K562 (cell line): ENCODE data around the gene TSPAN16. TPM values are rescaled to one million over a fixed set of nuclear protein-coding genes. Genes with fewer than 3 reads are reported as not detected.
A peak's percentile ranks its signal among the peaks of the same experiment; 100 is the strongest.

Experiments used
- ATAC-seq: fragments of 200-7000 bp; cut with Tn5 transposase; 3 replicates; pipeline ENCODE4 v1.9.1; 2020; ENCODE audit warnings: moderate library complexity
- BruUV-seq: library from RNA; stranded (reverse); fragments of 400-500 nt; replicated peaks from 2 replicates; lab custom pipeline; 2021; lab: Mats Ljungman, UMichigan
- CTCF ChIA-PET: fragments of 300-600 bp; formaldehyde crosslinking; extraction: SDS; loops from one replicate; lab custom pipeline; 2021; ENCODE audit warnings: low intra/inter-chr PET ratio; lab: Yijun Ruan, JAX
- POLR2A ChIA-PET: fragments of 300-600, 350-650 bp; sonication (Branson Sonifier 250); formaldehyde crosslinking; extraction: SDS; loops from one replicate; lab custom pipeline; 2021; ENCODE audit warnings: antibody characterized with exemption, inconsistent platforms; lab: Yijun Ruan, JAX
- DNase-seq, 4 experiments: peaks; one replicate each; pipeline versions ENCODE4 v3.0.0 to v3.0.0-alpha.2; 2011 to 2018; ENCODE audit warnings: low spot score in 3 of 4, mixed read lengths in 3 of 4; ENCODE audit errors: extremely low read depth in 1 of 4
- FAIRE-seq: peaks from 2 replicates; lab custom pipeline; 2011; peaks lifted over from hg19 to GRCh38; lab: Jason Lieb, UNC
- H2AFZ ChIP-seq: 2 replicates; pipeline ENCODE4 v1.6.0; 2011; ENCODE audit warnings: low read depth, low read length, control low read depth, inconsistent platforms
- H3K27ac ChIP-seq: fragments of 200-600 bp; 3 replicates; pipeline ENCODE4 v1.8.0; 2011; ENCODE audit warnings: low read depth, mild to moderate bottlenecking, control low read depth, inconsistent platforms, low read length, moderate library complexity, mixed read lengths; ENCODE audit errors: extremely low read depth
- H3K27me3 ChIP-seq, 2 experiments: fragments of 300-600 bp in 1 of 2; 2 replicates in 1 of 2; 3 replicates in 1 of 2; pipeline versions ENCODE4 v1.6.0 to v1.8.0; 2011; ENCODE audit warnings: inconsistent platforms in 2 of 2, low read length in 2 of 2, mild to moderate bottlenecking in 1 of 2, mixed read lengths in 1 of 2, moderate library complexity in 1 of 2; ENCODE audit not compliant: control insufficient read depth in 2 of 2, insufficient read depth in 2 of 2
- H3K36me3 ChIP-seq: fragments of 300-600 bp; 3 replicates; pipeline ENCODE4 v1.8.0; 2011; ENCODE audit warnings: mild to moderate bottlenecking, low read length, inconsistent platforms; ENCODE audit not compliant: control insufficient read depth, insufficient read depth
- H3K4me1 ChIP-seq, 2 experiments: fragments of 200-600 bp in 1 of 2; replicated peaks in 1 of 2; 2 replicates in 1 of 2; 3 replicates in 1 of 2; pipeline versions ENCODE4 v1.5.1 to v1.8.0; 2011; ENCODE audit warnings: inconsistent platforms in 2 of 2, low read length in 2 of 2, mild to moderate bottlenecking in 1 of 2, mixed read lengths in 1 of 2, moderate library complexity in 1 of 2; ENCODE audit not compliant: control insufficient read depth in 2 of 2, insufficient read depth in 2 of 2
- H3K4me2 ChIP-seq: 2 replicates; pipeline ENCODE4 v1.6.1; 2011; ENCODE audit warnings: low read length, control low read depth, inconsistent platforms, mixed read lengths; ENCODE audit not compliant: insufficient read depth
- H3K4me3 ChIP-seq: fragments of 200-600 bp; sonication (generic), shearing (Covaris generic); 2 replicates; pipeline ENCODE4 v1.5.1; 2016; ENCODE audit warnings: control low read depth, inconsistent platforms
- H3K79me2 ChIP-seq: fragments of 200-600 bp; 3 replicates; pipeline ENCODE4 v1.8.0; 2011; ENCODE audit warnings: low read length, inconsistent platforms; ENCODE audit not compliant: control insufficient read depth, insufficient read depth
- H3K9ac ChIP-seq, 2 experiments: 2 replicates each; pipeline versions ENCODE4 v1.6.0 to v1.6.1; 2011; ENCODE audit warnings: low read depth in 2 of 2, low read length in 2 of 2, control low read depth in 1 of 2, inconsistent platforms in 1 of 2, mild to moderate bottlenecking in 1 of 2, mixed read lengths in 1 of 2; ENCODE audit not compliant: insufficient read depth in 1 of 2
- H3K9me1 ChIP-seq: one replicate; pipeline ENCODE4 v1.6.0; 2011; ENCODE audit warnings: inconsistent platforms, mild to moderate bottlenecking, low read length, moderate library complexity; ENCODE audit not compliant: control insufficient read depth, insufficient read depth
- H3K9me3 ChIP-seq: replicated peaks from 2 replicates; pipeline ENCODE4 v1.5.1; 2011; ENCODE audit warnings: low read depth, low read length, inconsistent platforms; ENCODE audit not compliant: control insufficient read depth, insufficient read depth
- H4K20me1 ChIP-seq: replicated peaks from 2 replicates; pipeline ENCODE4 v1.6.1; 2011; ENCODE audit warnings: low read length, inconsistent platforms, mixed read lengths; ENCODE audit not compliant: control insufficient read depth, insufficient read depth
- BCOR ChIP-seq: fragments of 450-650 bp; IDR thresholded peaks from 2 replicates; pipeline ENCODE4 v1.6.1; 2016
- LCOR ChIP-seq: sonication (generic); formaldehyde crosslinking; IDR thresholded peaks from 2 replicates; pipeline ENCODE4 v1.8.0; 2022; ENCODE audit warnings: mild to moderate bottlenecking, missing genetic modification reagents
- MAZ ChIP-seq, 2 experiments: fragments of 450-650 bp in 1 of 2; sonication (generic) in 1 of 2; formaldehyde crosslinking; IDR thresholded peaks in 1 of 2; conservative IDR thresholded peaks in 1 of 2; 2 replicates each; pipeline versions ENCODE4 v1.4.0 to v1.5.0; 2020; ENCODE audit warnings: mild to moderate bottlenecking in 1 of 2, missing genetic modification reagents in 1 of 2
- SAFB ChIP-seq: fragments of 200-400 bp; formaldehyde crosslinking; IDR thresholded peaks from 2 replicates; pipeline ENCODE4 v1.6.1; 2017; ENCODE audit warnings: low read depth, low read length, borderline replicate concordance
- TSHZ1 ChIP-seq: fragments of 250-450 bp; sonication (Bioruptor Pico); IDR thresholded peaks from 2 replicates; pipeline ENCODE4 v1.4.0; 2020; ENCODE audit warnings: mild to moderate bottlenecking, moderate library complexity
- ZKSCAN8 ChIP-seq: fragments of 200-800 bp; sonication (Bioruptor generic); IDR thresholded peaks from 2 replicates; pipeline ENCODE4 v1.6.1; 2016; ENCODE audit warnings: missing genetic modification characterization, missing compliant biosample characterization
- ZNF518B ChIP-seq: fragments of 250-450 bp; sonication (Bioruptor Pico); IDR thresholded peaks from 2 replicates; pipeline ENCODE4 v1.5.0; 2021; ENCODE audit warnings: mild to moderate bottlenecking, moderate library complexity
- WGBS: fragments of 100-300 bp; shearing (Covaris generic); methylation state at CpG from one replicate; pipeline ENCODE4 v1.1.6; 2016; ENCODE audit warnings: low coverage, mixed read lengths; ENCODE audit not compliant: insufficient coverage; ENCODE audit errors: missing lambda C conversion rate; 5-methylcytosine and 5-hydroxymethylcytosine counted together
- in situ Hi-C: fragments of 300-500 bp; cut with MboI; formaldehyde crosslinking; loops from 4 replicates; pipeline ENCODE4 v1.15.0; 2018; ENCODE audit warnings: inconsistent platforms, mixed read lengths
- intact Hi-C: fragments of 100-400 bp; cut with micrococcal nuclease; formaldehyde crosslinking; loops from 2 replicates; pipeline ENCODE4 v1.14.2; 2022
- polyA plus RNA-seq, 8 experiments: library from polyadenylated mRNA; depleted of rRNA in 4 of 8; stranded (reverse) in 5 of 8; unstranded in 3 of 8; fragments of >200 nt; fragmentation: Nextera tagmentation in 2 of 8; fragmentation: Illumina TruSeq in 1 of 8; extraction: Ambion mirVana in 2 of 8; extraction: Trizol in 1 of 8; gene quantifications; 2 replicates each; pipeline versions ENCODE4 v1.2.1 to v1.2.3, GENCODE V29; 2011 to 2014; ENCODE audit warnings: inconsistent platforms in 1 of 8, missing spikeins in 1 of 8
- total RNA-seq, 7 experiments: library from RNA; depleted of rRNA in 6 of 7; stranded (reverse); fragments of >200 nt in 6 of 7; fragmentation: Illumina TruSeq in 2 of 7; extraction: Trizol in 2 of 7; gene quantifications; 2 replicates each; pipeline versions ENCODE4 v1.2.1 to v1.2.3, GENCODE V29; 2011 to 2021; ENCODE audit warnings: low replicate concordance in 1 of 7

The TSPAN16 gene
- total and polyA plus RNA-seq, 9 of the 15 experiments (the other 6 are each of a cell fraction or from before 2014, with no cell fraction given) = not detected

GRCh38 chr19:11342429-11342828 lies 46.5 kb downstream of the TSPAN16 start:
- no peak for FAIRE-seq
- H3K79me2 ChIP-seq = no peaks in the 10 kb centered on the region
- POLR2A ChIA-PET = interaction anchor here (1.1 kb wide), 1 partner anchor 16 kb away, joined by 3 read pairs; no protein-coding TSS in a partner anchor
- intact Hi-C loops = no loop called here
- H3K36me3 ChIP-seq = no peaks in the 10 kb centered on the region
- H4K20me1 ChIP-seq = no peaks in the 10 kb centered on the region
- ATAC-seq = no peak
- no peak overlapping the region for H3K9ac ChIP-seq
- no peak overlapping the region for H3K4me3 ChIP-seq
- no peak for TF ChIP-seq MAZ (CRISPR knock-in tag; conservative IDR thresholded peaks at IDR 0.05 in 1 of 2, IDR thresholded peaks at IDR 0.05 in 1 of 2)
- no peak for TF ChIP-seq SAFB
- TF ChIP-seq BCOR = peak; percentile 33; the same call in 1 of the 2 replicates
- no peak for TF ChIP-seq ZNF518B
- no peak for TF ChIP-seq LCOR (CRISPR knock-in tag)
- peak; percentile 93 for TF ChIP-seq ZKSCAN8
- no peak for TF ChIP-seq TSHZ1 (CRISPR knock-in tag)
- TF ChIP-seq, all 486 proteins: peak for 2
- Histone ChIP-seq H3K9me1 (peaks cover 2% of the 10 kb centered on the region), H3K4me2 (no peak overlapping the region), H3K27me3 (no peaks in the 10 kb centered on the region), H3K27ac (no peak overlapping the region), H3K9me3 (peaks cover 5% of the 10 kb centered on the region; the same call in 1 of the 2 replicates), H3K4me1 (peaks cover 23 to 49% of the 10 kb centered on the region in 2 experiments; a peak in 4 of 5 replicates), H2AFZ (no peak overlapping the region)
- no TSS peak for BruUV-seq
- CTCF ChIA-PET = no interaction called here
- 85% methylated on average over 3 of the region's 3 CpGs for WGBS
- in situ Hi-C loops = no loop called here
- no peak for DNase-seq
